ENCODE data around the gene CUX1. TPM values are rescaled to one million over a fixed set of nuclear protein-coding genes. Genes with fewer than 3 reads are reported as not detected.

CUX1 gene
- total and polyA plus RNA-seq, 10 of the 15 experiments (the other 5 are each of a cell fraction or from before 2014, with no cell fraction given): 6.1 to 48.6 (median 25.9) TPM

- Histone ChIP-seq H3K4me3 (peak overlapping the region; percentile 80), H3K27me3 (replicated peaks in 1 of 2; ENCODE audit: control insufficient read depth in 2 of 2, insufficient read depth in 2 of 2, low read length in 1 of 2) (no peaks in the 10 kb centered on the region), H3K9ac (ENCODE audit: control insufficient read depth, insufficient read depth, low read length) (peak overlapping the region; percentile 34; the same call in 1 of the 2 replicates), H3K27ac (ENCODE audit: control insufficient read depth, insufficient read depth) (no peak overlapping the region), H3K9me3 (replicated peaks; ENCODE audit: control insufficient read depth, insufficient read depth, low read length) (no peaks in the 10 kb centered on the region), H3K4me1 (ENCODE audit: control insufficient read depth, insufficient read depth, low read length) (peaks cover 43% of the 10 kb centered on the region), H2AFZ (ENCODE audit: control insufficient read depth, low read depth, low read length) (peak overlapping the region; percentile 79), H4K20me1 (ENCODE audit: control insufficient read depth, insufficient read depth) (no peaks in the 10 kb centered on the region), H3K79me2 (ENCODE audit: control insufficient read depth, insufficient read depth, low read length) (peaks cover 33% of the 10 kb centered on the region), H3K4me2 (ENCODE audit: control insufficient read depth, insufficient read depth) (peak overlapping the region; percentile 62), H3K36me3 (ENCODE audit: control insufficient read depth in 2 of 2, insufficient read depth in 2 of 2, low read length in 1 of 2) (no peaks in the 10 kb centered on the region; a peak in 1 of 4 replicates)
- intact Hi-C loops (cut with micrococcal nuclease; ENCODE audit: unreplicated experiment) (loop anchor here (5.0 kb wide), 1 partner anchor 182 kb away; no protein-coding TSS in a partner anchor), in situ Hi-C loops (cut with MboI) (loop anchor here (5.0 kb wide), 1 partner anchor 167 kb away; no protein-coding TSS in a partner anchor)
- no peak for TF ChIP-seq CBFB (IDR thresholded peaks at IDR 0.05; ENCODE audit: low read depth)
- no peak for TF ChIP-seq SMARCA5 (IDR thresholded peaks at IDR 0.05)
- TF ChIP-seq YY1 (IDR thresholded peaks at IDR 0.05; ENCODE audit: low read depth, low read length): no peak
- TF ChIP-seq PAX8 (IDR thresholded peaks at IDR 0.05): no peak
- TF ChIP-seq ASH2L (IDR thresholded peaks at IDR 0.05; ENCODE audit: borderline replicate concordance, low read depth): no peak
- no peak for TF ChIP-seq MTA2 (IDR thresholded peaks at IDR 0.05; ENCODE audit: low read depth)
- no peak for TF ChIP-seq LARP7 (IDR thresholded peaks at IDR 0.05)
- TF ChIP-seq JUND (IDR thresholded peaks at IDR 0.05; ENCODE audit: low read depth, low read length): no peak
- TF ChIP-seq SKIL (IDR thresholded peaks at IDR 0.05; ENCODE audit: low read depth, poor library complexity, severe bottlenecking): no peak
- no peak for TF ChIP-seq HCFC1 (IDR thresholded peaks at IDR 0.05; ENCODE audit: low read length)
- FAIRE-seq (no peak), DNase-seq (ENCODE audit: low read depth, low spot score) (no peak), ATAC-seq (no peak)
- ChIA-PET SMC1A (ENCODE audit: uncharacterized antibody, unreplicated experiment) (interaction anchor here (1.0 to 9.2 kb wide), 5 partner anchors 9 to 159 kb away, joined by 3 to 122 read pairs (median 4); no protein-coding TSS in a partner anchor), RAD21 (ENCODE audit: unreplicated experiment) (interaction anchor here (0.7 to 6.0 kb wide), 5 partner anchors 10 to 153 kb away, joined by 3 to 121 read pairs (median 5); no protein-coding TSS in a partner anchor), CTCF (interaction anchor here (9.3 kb wide), 1 partner anchor 106 kb away, joined by 205 read pairs; the partner anchor contains the start of gene PRKRIP1), POLR2A (interaction anchor here (3.9 kb wide), 1 partner anchor 20 kb away, joined by 34 read pairs; no protein-coding TSS in a partner anchor)
- WGBS (ENCODE audit: insufficient coverage, insufficient replicate concordance, low lambda C conversion rate, missing lambda C conversion rate): 40% methylated on average over 17 of the region's 19 CpGs
- no TSS peak for BruUV-seq (replicated peaks)
Observed at GRCh38 chr7:102285540-102286236, 468.3 kb downstream of the CUX1 start.
